ENCODE results near the gene HOXB4. TPM values are rescaled to one million over a fixed set of nuclear protein-coding genes. Genes with fewer than 3 reads are reported as not detected.

HOXB4 gene
- total and polyA plus RNA-seq, 10 of the 15 experiments (the other 5 are each of a cell fraction or from before 2014, with no cell fraction given), result 0.35 to 5.8 (median 3.0) TPM

- ChIA-PET SMC1A (ENCODE audit: uncharacterized antibody, unreplicated experiment) (interaction anchor here (0.9 to 1.8 kb wide), 6 partner anchors 9 to 194 kb away, joined by 3 to 5 read pairs (median 4); no protein-coding TSS in a partner anchor), POLR2A (interaction anchor here (0.6 to 1.7 kb wide), 7 partner anchors 9 to 1124 kb away, joined by 3 to 5 read pairs (median 3); no protein-coding TSS in a partner anchor), CTCF (interaction anchor here (1.1 kb wide), 1 partner anchor 53 kb away, joined by 4 read pairs; no protein-coding TSS in a partner anchor), RAD21 (ENCODE audit: unreplicated experiment) (interaction anchor here (1.4 kb wide), 1 partner anchor 53 kb away, joined by 4 read pairs; no protein-coding TSS in a partner anchor)
- Histone ChIP-seq H3K9ac (ENCODE audit: control insufficient read depth, insufficient read depth, low read length) (no peak overlapping the region; the same call in 1 of the 2 replicates), H3K27ac (ENCODE audit: control insufficient read depth, insufficient read depth) (no peak overlapping the region), H2AFZ (ENCODE audit: control insufficient read depth, low read depth, low read length) (no peak overlapping the region), H3K36me3 (ENCODE audit: control insufficient read depth in 2 of 2, insufficient read depth in 2 of 2, low read length in 1 of 2) (peaks cover 0 to 6% of the 10 kb centered on the region in 2 experiments; a peak in 2 of 4 replicates), H3K4me1 (ENCODE audit: control insufficient read depth, insufficient read depth, low read length) (peaks cover 7% of the 10 kb centered on the region), H3K4me2 (ENCODE audit: control insufficient read depth, insufficient read depth) (peak overlapping the region; percentile 9; the same call in 1 of the 2 replicates), H3K27me3 (replicated peaks in 1 of 2; ENCODE audit: control insufficient read depth in 2 of 2, insufficient read depth in 2 of 2, low read length in 1 of 2) (peaks cover 0 to 4% of the 10 kb centered on the region in 2 experiments; a peak in 1 of 4 replicates), H4K20me1 (ENCODE audit: control insufficient read depth, insufficient read depth) (no peaks in the 10 kb centered on the region), H3K9me3 (replicated peaks; ENCODE audit: control insufficient read depth, insufficient read depth, low read length) (no peaks in the 10 kb centered on the region), H3K4me3 (no peak overlapping the region), H3K79me2 (ENCODE audit: control insufficient read depth, insufficient read depth, low read length) (peaks cover 9% of the 10 kb centered on the region)
- TF ChIP-seq KLF5 (IDR thresholded peaks at IDR 0.05; ENCODE audit: partially characterized antibody) (no peak), MLLT1 (IDR thresholded peaks at IDR 0.05) (peak; percentile 81)
- in situ Hi-C loops (cut with MboI) (no loop called here), intact Hi-C loops (cut with micrococcal nuclease; ENCODE audit: unreplicated experiment) (no loop called here)
- 65% methylated on average over 10 of the region's 10 CpGs for WGBS (ENCODE audit: insufficient coverage, insufficient replicate concordance, low lambda C conversion rate, missing lambda C conversion rate)
- DNase-seq (ENCODE audit: low read depth, low spot score) (no peak), ATAC-seq (no peak), FAIRE-seq (no peak)
- BruUV-seq (replicated peaks), result no TSS peak
These were observed 31.8 kb downstream of the HOXB4 start for GRCh38 chr17:48546137-48546923.

- Histone ChIP-seq H3K36me3 (ENCODE audit: control insufficient read depth in 2 of 2, insufficient read depth in 2 of 2, low read length in 1 of 2) (peaks cover 0 to 5% of the 10 kb centered on the region in 2 experiments; a peak in 2 of 4 replicates), H3K4me2 (ENCODE audit: control insufficient read depth, insufficient read depth) (peak overlapping the region; percentile 67), H3K4me3 (no peak overlapping the region), H2AFZ (ENCODE audit: control insufficient read depth, low read depth, low read length) (no peak overlapping the region), H3K4me1 (ENCODE audit: control insufficient read depth, insufficient read depth, low read length) (peaks cover 7% of the 10 kb centered on the region), H4K20me1 (ENCODE audit: control insufficient read depth, insufficient read depth) (no peaks in the 10 kb centered on the region), H3K27ac (ENCODE audit: control insufficient read depth, insufficient read depth) (no peak overlapping the region), H3K9ac (ENCODE audit: control insufficient read depth, insufficient read depth, low read length) (no peak overlapping the region), H3K79me2 (ENCODE audit: control insufficient read depth, insufficient read depth, low read length) (peaks cover 12% of the 10 kb centered on the region), H3K27me3 (replicated peaks in 1 of 2; ENCODE audit: control insufficient read depth in 2 of 2, insufficient read depth in 2 of 2, low read length in 1 of 2) (peaks cover 0 to 4% of the 10 kb centered on the region in 2 experiments; a peak in 1 of 4 replicates), H3K9me3 (replicated peaks; ENCODE audit: control insufficient read depth, insufficient read depth, low read length) (no peaks in the 10 kb centered on the region)
- ChIA-PET CTCF (no interaction called here), POLR2A (interaction anchor here (0.9 kb wide), 2 partner anchors 21 to 45 kb away, joined by 3 read pairs; no protein-coding TSS in a partner anchor), RAD21 (ENCODE audit: unreplicated experiment) (interaction anchor here (0.7 kb wide), 1 partner anchor 41 kb away, joined by 4 read pairs; no protein-coding TSS in a partner anchor), SMC1A (ENCODE audit: uncharacterized antibody, unreplicated experiment) (no interaction called here)
- FAIRE-seq (no peak), ATAC-seq (no peak), DNase-seq (ENCODE audit: low read depth, low spot score) (no peak)
- no TSS peak for BruUV-seq (replicated peaks)
- in situ Hi-C loops (cut with MboI), result no loop called here
- intact Hi-C loops (cut with micrococcal nuclease; ENCODE audit: unreplicated experiment), result no loop called here
- 100% methylated on average over 1 of the region's 1 CpG for WGBS (ENCODE audit: insufficient coverage, insufficient replicate concordance, low lambda C conversion rate, missing lambda C conversion rate)
- TF ChIP-seq SMAD5 (IDR thresholded peaks at IDR 0.05; ENCODE audit: low read depth) (no peak), SIN3A (IDR thresholded peaks at IDR 0.05; ENCODE audit: low read depth, low read length) (no peak), ETV6 (conservative IDR thresholded peaks at IDR 0.05 in 1 of 2, IDR thresholded peaks at IDR 0.05 in 1 of 2; ENCODE audit: borderline replicate concordance in 1 of 2, low read depth in 1 of 2) (no peak), RELB (IDR thresholded peaks at IDR 0.05; ENCODE audit: low read depth) (no peak), CBX3 (IDR thresholded peaks at IDR 0.05; ENCODE audit: borderline replicate concordance, low read depth) (no peak), GATAD2B (conservative IDR thresholded peaks at IDR 0.05; ENCODE audit: low read depth) (no peak), NFYA (IDR thresholded peaks at IDR 0.05; ENCODE audit: borderline replicate concordance, low read depth, low read length) (no peak), E2F4 (IDR thresholded peaks at IDR 0.05; ENCODE audit: low read depth, low read length) (no peak)
These were observed 32.6 kb downstream of the HOXB4 start for GRCh38 chr17:48545539-48545938.

Data from GM12878 (cell line).